Measurements from ENCODE around the gene KIAA1217.
"Not testable (repeated sequence)": the region's sequence is repeated elsewhere in the genome, so short reads cannot be mapped to it uniquely, and the experiment has no call there.

The KIAA1217 gene

DNA sequence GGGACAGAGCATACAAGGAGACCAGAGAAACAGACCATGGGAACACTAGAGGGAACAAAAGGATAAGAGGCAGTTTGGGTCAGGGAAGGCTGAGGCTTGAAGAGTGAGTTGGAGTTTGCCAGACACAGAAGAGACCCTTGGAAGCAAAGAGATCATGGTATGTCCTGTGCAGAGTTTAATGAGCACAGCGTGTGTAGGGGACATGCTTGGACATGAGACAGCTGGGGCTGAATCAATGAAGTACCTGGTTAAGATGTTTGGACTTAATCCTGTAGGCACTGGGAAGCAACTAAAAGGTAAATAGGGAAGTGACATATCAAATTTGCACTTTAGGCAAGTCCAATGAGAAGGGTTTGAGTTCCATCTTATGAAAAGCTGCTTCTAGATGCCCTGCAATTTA lies 79.6 kb downstream of the KIAA1217 start:
- no peak for DNase-seq (ENCODE audit: low read depth in 2 of 2)

DNA sequence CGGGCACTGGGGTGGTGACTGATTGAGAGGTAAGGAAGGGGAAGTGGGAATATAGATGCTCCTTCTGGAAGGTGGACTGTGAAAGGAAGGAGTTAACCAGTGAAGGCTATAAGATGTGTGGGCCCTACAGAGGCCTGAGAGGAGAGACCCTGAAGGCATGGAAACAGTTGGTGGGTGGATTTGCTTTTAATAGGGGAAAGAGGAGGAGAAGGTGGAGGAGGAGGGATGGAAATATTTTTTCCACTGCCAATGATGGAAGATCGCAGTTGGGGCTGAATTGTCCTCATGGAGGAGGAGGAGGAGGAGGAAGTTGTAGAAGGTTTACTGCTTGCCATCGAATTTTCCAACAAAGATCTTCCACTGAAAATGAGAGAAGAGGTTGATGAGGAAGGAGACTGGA lies 80.3 kb downstream of the KIAA1217 start:
- no peak for DNase-seq (ENCODE audit: low read depth in 2 of 2)

DNA sequence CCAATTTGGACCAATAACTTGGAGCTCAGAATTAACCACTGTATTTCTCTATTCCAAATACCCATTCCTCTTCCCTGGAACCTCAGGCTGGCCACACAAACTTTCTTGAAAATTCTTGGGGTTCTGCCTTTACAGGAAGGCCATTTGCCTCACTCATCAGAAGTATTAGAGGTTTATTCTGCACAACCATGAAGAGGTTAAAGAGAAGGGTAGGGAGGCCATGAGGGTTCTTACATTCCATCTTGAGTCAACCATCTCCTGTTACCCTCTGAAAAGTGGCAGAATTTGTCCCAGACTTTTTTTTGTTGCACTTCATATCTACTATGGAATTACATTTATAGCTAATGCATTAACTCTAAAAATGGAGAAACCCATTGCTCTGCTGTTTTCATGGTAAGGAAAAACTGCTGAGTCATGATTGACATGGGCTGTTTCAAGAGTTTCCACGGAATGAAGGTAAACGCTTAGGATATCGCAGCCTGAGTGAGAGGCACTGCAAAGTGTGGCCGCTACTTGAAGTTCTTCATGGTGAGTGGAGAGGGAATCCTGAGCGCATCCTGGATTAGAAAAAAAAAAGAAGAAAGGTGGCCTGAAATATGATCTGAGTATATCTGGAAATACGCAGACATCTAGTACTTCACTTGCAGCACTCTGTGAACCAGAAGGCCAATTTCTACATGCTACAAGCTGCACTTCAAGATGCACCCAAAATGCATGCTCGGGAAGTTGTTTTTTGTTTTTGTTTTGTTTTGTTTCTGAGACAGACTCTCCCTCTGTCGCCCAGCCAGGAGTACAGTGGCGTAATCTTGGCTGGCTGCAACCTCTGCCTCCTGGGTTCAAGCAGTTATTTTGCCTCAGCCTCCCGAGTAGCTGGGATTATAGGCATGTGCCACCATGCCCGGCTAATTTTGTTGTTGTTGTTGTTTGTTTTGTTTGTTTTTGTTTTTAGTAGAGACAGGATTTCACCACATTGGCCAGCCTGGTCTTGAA lies 83.7 kb downstream of the KIAA1217 start:
- DNase-seq (ENCODE audit: low read depth in 2 of 2), result no peak

DNA sequence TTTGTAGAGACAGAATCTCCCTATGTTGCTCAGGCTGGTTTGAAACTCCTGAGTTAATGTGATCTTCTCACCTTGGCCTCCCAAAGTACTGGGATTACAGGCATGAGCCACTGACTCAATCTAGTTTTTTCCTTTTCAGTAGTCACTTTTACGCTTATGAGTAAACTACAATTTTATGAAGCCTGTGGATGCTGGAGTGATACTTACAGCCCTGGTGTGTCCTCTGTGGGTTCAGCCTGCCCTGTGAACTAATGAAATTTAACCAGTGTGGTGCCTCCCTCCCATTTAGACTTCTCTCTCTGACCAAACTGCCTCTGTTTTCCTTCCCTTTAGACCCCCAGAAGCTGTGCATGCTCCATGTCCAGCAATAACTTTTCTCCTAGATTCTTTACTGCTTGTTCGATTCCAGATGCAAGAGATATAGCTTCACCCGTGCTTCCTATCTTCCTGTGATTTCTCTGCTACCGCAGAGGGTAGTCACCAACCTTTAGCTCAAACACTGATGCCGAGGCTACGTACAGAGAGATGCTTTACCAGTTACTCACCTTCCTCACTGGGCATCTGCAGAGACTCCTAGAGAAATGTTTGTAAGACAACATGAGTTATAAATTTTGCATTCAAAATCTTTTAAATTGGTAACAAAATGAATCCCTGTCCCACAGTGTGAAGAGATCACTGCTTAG lies 90.8 kb downstream of the KIAA1217 start:
- DNase-seq (ENCODE audit: low read depth in 2 of 2), result no peak

DNA sequence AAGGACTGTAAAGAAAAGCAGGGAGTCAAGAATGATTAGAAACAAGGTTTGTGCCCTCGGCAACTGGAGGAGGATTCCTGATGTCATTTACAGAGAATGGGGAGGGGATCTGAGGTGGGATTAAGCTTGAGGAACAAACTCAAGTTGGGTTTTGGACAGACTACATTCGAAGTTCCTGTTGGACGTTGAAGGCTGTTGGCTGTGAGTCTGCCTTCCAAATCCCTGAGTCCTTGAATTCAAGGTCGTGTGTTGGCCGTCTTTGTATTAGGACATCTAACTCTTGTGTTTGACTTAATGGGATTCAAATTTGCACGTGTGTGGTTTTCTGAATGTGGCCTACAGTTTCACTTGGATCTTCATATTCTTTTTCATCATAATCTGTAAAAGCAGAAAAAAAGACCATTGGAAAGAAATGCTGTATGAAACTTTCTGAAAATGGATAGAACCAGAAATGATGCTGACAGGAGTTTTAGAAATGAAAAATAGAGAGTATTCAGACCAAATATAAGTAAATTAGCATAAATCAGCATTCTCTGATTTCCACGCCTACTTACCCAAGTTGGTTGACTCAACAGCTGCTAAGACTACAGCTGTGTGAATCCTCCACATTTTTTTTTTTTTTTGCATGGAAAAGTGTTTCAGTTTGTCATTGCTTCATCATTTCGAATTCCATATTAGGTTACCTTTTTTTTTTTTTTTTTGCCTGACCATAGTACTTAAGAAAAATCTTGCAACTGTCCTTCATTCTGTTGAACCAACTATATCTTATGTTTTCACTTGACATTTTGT lies 94.8 kb downstream of the KIAA1217 start:
- DNase-seq (ENCODE audit: low read depth in 2 of 2), result no peak

DNA sequence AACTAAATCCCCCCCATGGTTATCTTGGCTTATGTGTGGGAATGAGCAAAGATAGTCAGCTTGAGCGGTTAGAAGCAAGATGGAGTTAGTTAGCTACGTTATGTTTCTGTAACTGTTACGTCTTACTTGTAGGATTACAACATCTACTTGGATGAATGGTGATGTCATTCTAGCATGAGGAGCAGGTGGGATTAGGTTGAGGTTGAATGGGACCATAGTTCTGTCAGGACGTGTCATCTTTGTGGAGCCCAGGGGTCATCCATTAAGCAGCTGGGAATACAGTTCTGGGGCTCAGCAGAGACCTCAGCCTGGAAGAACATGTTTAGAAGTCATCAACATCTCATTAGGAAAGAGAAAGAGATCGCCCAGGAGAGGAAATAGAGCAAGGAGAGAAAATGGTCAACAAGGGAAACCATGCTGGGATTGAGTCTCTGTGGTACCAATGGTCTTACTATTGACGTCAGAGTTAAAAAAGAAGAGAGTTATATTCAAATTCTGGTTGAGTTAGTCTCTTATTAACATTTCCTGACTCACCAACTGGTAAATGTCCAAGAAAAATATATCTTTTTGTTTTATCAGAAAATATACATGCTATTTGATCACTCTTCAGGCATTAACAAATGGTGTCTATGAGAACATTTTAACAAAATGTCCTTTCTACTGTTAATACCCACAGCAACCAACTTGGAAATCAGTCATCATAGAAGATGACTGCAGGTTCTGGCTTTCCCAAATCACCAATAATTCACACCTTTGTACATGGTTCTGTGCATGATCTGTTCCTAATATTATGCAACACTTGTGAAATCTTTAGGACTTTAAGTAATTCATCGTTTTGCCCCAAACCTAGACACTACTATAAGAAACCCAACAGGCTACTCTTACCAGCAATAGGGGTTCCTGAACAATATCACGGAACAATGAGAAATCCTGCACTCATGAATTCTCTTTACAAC lies 96.9 kb downstream of the KIAA1217 start:
- DNase-seq (ENCODE audit: low read depth in 2 of 2), result no peak

DNA sequence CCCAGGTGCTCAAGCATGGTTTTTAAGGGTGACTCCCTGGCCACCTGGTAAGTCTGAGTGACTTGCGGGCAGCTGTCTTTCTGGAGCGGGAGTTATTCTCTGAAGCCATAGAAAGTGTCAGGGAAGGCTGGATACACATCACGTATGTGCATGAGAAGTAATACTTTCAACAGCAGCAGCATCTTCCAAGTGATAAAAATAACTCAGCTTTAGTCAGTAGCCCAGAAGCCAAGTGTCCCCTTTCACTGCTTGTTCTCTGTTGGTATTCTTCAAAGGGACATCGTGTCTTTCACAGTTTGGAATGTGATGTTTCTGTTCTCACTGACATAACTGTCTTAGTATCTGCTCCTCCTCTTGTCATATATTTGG lies 97.6 kb downstream of the KIAA1217 start:
- no peak for DNase-seq (ENCODE audit: low read depth in 2 of 2)

DNA sequence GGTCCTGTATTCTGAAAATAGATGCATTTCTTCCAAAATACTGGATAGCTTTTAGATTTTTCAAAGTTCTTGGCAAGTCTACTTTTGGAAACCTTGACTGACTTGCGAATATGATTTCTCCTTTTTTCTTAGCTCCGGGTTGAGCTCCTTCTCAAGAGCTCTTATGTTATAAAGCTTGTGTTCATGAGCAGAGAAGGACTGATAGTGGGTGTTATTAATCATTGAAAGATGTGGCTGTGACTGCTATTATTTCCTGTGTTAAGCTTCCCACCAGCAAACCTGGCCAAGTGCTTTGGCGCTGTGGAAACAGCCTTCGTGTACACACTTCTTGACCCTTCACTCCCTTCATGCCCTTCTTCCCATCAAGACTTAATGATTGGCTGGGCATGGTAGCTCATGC lies 98.2 kb downstream of the KIAA1217 start:
- DNase-seq (ENCODE audit: low read depth in 2 of 2), result no peak

DNA sequence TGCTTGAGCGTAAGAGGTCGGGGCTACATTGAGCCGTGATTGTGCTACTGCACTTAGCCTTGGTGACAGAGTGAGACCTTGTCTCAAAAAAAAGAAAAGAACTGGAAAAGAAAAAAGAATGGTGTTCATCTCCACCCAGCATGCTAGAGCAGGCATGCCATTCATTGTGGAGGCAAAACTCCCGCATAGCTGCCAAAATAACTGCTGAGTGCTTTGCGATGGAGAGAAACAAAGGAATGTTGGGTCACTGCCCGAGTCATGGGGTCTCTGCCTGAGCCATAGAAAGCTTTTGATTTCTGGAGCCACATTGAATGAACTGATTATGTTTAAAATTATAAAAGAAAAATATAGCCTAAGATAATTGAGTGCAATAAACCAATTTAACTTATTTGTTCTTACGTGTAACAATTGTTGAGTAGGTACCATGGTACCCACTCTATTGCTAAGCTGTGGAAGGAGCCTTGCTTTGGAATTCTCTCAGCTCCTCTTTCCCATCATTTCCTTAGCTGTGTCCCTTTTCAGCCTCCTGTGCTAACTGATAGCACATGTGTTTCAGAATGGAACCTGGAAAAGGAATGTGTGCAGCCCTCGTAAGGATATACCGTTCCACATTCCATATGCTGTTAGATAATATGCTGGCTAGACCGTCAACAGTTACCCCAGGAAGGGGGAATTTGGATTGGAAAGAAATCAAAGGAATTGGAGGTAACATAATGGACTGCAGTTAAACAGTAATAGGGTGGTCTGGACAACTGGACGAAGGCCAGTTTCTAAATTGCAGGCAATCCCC lies 99.0 kb downstream of the KIAA1217 start:
- no peak for DNase-seq (ENCODE audit: low read depth in 2 of 2)

DNA sequence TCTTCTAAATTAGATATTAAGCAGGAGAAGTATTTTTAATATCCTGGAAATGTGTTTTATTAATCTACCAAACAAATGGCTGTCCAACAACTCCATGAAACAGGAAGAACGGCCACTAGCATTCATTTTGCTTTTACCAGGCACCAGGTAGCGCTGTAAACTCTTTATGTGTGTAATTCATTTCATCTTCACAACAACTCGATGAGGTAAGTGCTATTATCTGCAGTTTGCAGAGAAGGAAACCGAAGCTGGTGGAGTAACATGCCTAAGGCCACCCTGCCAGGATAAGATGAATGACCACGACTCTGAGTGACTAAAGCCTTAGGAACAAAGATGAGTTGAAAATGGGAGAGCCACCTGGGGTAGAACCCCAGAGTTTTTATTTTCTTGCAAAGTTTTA lies 101.2 kb downstream of the KIAA1217 start:
- no peak for DNase-seq (ENCODE audit: low read depth in 2 of 2)

DNA sequence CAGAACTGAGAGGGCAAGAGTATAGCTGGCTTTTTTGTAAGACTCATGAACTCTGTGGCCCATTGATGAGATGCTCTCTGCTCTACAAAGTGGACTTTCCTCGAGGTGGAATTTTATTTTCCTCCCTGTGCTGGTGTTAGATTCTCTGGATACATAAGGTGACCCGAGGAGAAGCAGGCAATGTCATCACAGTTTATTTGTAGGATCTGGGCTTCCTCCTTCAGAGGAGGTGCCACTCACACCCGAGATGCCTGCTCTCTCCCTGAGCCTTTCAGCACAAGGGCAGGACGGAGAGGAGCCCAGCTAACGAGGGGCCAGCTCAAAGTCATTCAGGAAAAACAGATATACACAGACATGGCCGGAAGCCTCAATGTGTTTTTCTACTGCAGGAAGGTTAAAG lies 103.0 kb downstream of the KIAA1217 start:
- no peak for DNase-seq (ENCODE audit: low read depth in 2 of 2)

DNA sequence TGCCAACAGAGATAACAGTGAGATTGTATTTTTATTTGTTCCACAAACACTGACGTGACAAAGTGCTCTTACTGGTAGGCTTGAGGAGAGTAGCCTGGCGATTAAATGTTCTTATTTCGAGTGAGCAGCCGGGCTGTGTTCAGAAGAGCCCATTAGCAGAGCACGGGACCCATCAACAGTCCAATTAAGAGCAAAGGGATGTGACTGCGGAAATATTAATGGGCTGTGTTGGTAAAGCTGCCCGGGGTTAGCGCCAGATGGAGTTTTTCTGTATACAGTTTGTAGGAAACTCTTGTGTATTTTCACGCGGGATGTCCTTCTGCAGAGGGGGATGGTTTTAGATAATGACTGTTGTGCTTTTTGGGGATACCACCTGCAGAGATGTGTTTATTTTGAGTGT lies 104.3 kb downstream of the KIAA1217 start:
- no peak for DNase-seq (ENCODE audit: low read depth in 2 of 2)

DNA sequence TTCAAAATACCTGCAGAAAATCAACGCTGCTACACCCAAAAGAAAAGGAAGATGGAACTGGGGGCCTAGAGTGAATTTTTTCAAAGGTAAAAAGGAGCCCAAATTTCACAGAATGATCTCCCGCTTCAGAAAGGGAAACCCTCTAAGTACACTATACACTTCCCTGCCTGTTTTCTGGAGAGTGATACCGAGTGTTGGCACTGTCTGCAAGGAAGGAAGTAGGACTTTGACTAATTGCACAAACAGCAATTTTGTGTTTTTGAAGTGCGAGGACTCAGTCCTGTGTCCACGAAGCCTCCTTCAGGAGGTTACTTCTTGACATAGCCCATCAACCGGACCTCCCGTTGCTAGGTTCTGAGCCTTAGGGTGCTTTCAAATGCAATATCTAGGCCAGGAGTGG lies 106.3 kb downstream of the KIAA1217 start:
- DNase-seq (ENCODE audit: low read depth in 2 of 2), result no peak

DNA sequence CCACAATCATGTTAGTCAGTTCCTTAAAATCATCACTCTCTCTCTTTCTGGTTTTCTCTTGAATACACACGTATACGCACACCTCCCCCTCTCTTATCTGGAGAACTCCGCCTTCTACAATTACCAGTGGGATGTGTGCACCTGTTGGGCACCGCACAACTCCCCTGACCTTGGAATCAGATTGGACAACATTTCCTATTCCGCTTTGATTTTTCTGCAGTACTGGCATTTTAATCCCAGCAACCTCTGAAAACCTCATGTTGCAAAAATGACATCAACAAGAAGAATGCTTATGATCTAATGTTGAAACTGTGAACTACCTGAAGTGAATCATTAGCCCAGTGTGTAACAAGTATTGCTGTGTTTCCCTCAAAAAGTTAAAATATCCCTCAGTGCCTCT lies 109.6 kb downstream of the KIAA1217 start:
- DNase-seq (ENCODE audit: low read depth in 2 of 2), result no peak

DNA sequence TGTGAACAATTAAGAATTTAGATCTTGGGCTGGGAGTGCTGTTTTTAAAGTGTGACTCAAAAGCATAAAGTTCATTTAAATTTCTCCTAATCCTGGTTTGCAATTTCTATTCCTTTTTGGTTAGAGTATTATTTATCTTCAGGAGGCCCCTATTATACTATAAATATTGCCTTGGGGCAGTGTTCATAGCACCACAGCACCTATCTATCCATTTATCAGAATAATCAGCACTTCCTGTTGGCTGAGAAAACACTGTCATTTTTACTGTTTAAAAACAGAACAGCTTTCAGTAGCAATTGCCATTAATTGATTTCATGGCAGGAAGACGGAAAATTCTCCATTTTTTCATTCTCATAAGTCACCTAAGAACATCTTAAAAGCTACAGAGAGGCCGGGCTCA lies 111.4 kb downstream of the KIAA1217 start:
- no peak for DNase-seq (ENCODE audit: low read depth in 2 of 2)

DNA sequence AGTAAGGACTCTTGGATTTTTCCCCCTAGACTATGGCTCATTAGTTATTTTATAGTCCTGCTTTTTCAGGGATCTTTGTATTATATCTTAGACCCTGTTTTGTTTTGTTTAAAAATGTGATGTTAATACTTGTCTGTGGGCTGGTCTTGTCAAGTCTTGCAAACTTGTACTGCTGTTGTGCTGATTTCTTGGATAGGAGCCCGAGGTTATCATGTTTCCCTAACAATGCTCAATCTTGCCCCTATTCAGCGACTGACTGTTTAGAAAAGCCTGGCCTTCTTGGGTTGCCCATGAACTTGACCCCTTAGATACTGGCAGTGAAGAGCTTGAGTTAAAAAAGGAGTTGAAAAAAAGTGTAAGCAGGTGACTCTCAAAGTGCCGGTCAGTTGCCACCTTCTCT lies 115.7 kb downstream of the KIAA1217 start:
- DNase-seq (ENCODE audit: low read depth in 2 of 2), result no peak

DNA sequence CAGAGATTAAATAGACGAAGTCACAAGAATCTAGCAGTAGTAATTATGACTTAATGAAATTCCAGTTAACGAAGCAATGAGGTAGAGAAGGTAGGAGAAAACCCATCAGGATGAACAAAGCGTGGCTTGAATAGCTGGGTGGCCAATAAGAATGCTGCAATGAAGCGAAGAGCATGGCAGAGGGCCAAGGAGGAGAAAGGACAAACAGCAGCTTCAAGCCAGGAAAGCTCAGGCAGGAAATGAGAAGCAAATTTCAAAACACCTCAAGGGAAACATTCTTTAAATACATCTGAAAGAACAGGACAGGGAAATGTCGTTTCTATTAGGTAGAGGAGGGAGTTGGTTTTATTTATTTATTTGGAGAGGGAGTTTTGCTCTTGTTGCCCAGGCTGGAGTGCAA lies 122.5 kb downstream of the KIAA1217 start:
- no peak for DNase-seq (ENCODE audit: low read depth in 2 of 2)

DNA sequence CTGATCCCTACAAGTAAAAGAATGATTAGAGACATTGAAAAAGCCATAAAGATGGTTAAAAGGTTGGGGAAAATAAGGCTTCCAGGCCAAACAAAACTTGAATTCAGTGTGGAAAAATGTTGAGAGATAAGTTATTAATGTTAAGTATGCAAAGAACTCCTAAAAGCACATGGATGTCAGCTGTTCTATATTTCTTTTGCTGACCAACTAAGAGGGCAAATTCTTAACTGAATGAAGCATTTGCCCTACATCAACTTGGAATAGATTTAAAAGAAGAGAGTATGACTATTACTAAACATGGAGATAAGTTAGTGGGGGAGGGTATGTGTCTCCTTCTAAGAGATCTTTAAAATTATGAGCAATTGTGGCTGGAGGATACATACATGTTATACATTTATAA lies 124.8 kb downstream of the KIAA1217 start:
- no peak for DNase-seq (ENCODE audit: low read depth in 2 of 2)

DNA sequence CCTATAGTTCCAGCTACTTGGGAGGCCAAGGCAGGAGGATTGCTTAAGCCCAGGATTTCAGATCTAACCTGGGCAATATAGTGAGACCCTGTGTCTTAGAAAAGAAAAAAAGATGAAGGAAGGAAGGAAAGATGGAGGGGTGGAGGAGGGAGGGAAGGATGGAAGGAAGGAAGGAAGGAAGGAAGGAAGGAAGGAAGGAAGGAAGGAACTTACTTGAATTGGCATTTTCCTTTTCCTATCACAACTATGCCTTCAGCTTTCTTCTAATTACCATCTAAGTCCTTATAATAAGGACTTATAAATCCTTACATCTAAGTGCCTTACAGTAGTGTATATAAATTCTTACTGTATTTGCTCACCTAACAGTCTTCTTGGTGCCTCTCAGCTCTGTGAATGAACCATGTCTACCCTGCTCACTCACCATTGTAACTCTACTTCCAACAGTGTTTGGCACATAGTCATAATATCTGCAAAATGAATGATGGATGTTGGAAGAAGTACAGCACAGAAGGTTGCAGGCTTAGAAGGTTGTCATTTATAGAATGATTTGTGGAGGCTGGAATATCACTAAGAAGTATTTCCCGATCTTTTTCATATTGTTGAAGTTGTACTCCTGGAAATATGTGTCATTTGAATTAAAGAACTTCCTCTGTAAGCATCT lies 125.5 kb downstream of the KIAA1217 start:
- no peak for DNase-seq (ENCODE audit: low read depth in 2 of 2)

DNA sequence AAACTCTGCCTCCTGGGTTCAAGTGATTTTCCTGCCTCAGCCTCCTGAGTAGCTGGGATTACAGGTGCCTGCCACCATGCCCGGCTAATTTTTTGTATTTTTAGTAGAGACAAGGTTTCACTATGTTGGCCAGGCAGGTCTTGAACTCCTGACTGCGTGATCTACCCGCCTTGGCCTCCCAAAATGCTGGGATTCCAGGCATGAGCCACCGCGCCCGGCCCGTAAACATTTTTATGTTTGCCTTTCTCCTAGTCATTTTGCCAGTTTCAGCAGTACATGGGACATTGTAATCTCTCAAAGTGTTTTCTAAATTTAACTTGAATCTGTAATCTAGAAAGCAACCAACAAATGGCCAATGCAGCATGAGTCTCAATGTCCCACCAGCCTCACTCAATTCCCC lies 128.8 kb downstream of the KIAA1217 start:
- DNase-seq (ENCODE audit: low read depth in 2 of 2), result not testable (repeated sequence)
